WTC11 (cell line): ENCODE data around the gene SHISAL2A. TPM values are rescaled to one million over a fixed set of nuclear protein-coding genes. Genes with fewer than 3 reads are reported as not detected.
A peak's percentile ranks its signal among the peaks of the same experiment; 100 is the strongest.

Source experiments
- ATAC-seq: fragments of 200-7000 bp; cut with Tn5 transposase; 2 replicates; pipeline ENCODE4 v1.10.0; 2021; ENCODE audit warnings: mild to moderate bottlenecking, moderate library complexity
- CTCF ChIA-PET: fragments of 300-600 bp; sonication (Branson Sonifier 250); formaldehyde crosslinking; loops from one replicate; lab custom pipeline; 2021; ENCODE audit warnings: antibody characterized with exemption; lab: Charles Lee
- POLR2A ChIA-PET: fragments of 350-600 bp; sonication (Branson Sonifier 250); formaldehyde crosslinking; loops from one replicate; lab custom pipeline; 2021; ENCODE audit warnings: antibody characterized with exemption; lab: Charles Lee
- DNase-seq: peaks from one replicate; pipeline ENCODE4 v3.0.0; 2021; ENCODE audit warnings: low spot score
- H3K27ac Mint-ChIP-seq: 2 replicates; pipeline ENCODE4 v1.8.0; 2021; ENCODE audit warnings: mixed read lengths
- H3K27me3 Mint-ChIP-seq: 2 replicates; pipeline ENCODE4 v1.8.0; 2021; ENCODE audit warnings: low read depth, mild to moderate bottlenecking, moderate library complexity, mixed read lengths
- H3K36me3 Mint-ChIP-seq: 2 replicates; pipeline ENCODE4 v1.8.0; 2021; ENCODE audit warnings: mixed read lengths
- H3K4me1 Mint-ChIP-seq: 2 replicates; pipeline ENCODE4 v1.8.0; 2022; ENCODE audit warnings: mixed read lengths
- H3K4me3 Mint-ChIP-seq: 2 replicates; pipeline ENCODE4 v1.8.0; 2021; ENCODE audit warnings: mild to moderate bottlenecking, moderate library complexity, mixed read lengths
- H3K9me3 Mint-ChIP-seq: 2 replicates; pipeline ENCODE4 v1.8.0; 2021; ENCODE audit warnings: mixed read lengths
- CBFB ChIP-seq: sonication (generic); formaldehyde crosslinking; IDR thresholded peaks from 2 replicates; pipeline ENCODE4 v1.8.1; 2022; ENCODE audit warnings: mild to moderate bottlenecking, low read depth, missing genetic modification reagents
- CREB1 ChIP-seq: sonication (generic); formaldehyde crosslinking; IDR thresholded peaks from 2 replicates; pipeline ENCODE4 v1.8.0; 2023; ENCODE audit warnings: mild to moderate bottlenecking, missing genetic modification reagents
- CTCF ChIP-seq: fragments of 200-600 bp; IDR thresholded peaks from 2 replicates; pipeline ENCODE4 v1.8.0; 2022; ENCODE audit warnings: antibody characterized with exemption
- E2F5 ChIP-seq: sonication (generic); formaldehyde crosslinking; IDR thresholded peaks from 2 replicates; pipeline ENCODE4 v1.8.1; 2022; ENCODE audit warnings: mild to moderate bottlenecking, moderate library complexity, missing genetic modification reagents
- ELF4 ChIP-seq: sonication (generic); formaldehyde crosslinking; IDR thresholded peaks from 2 replicates; pipeline ENCODE4 v1.8.1; 2022; ENCODE audit warnings: low read depth, mild to moderate bottlenecking, moderate library complexity, missing genetic modification reagents
- FOXP1 ChIP-seq: sonication (generic); formaldehyde crosslinking; IDR thresholded peaks from 2 replicates; pipeline ENCODE4 v1.8.0; 2022; ENCODE audit warnings: missing genetic modification reagents, mild to moderate bottlenecking, moderate library complexity, borderline replicate concordance
- GTF2I ChIP-seq: fragments of 250-450 bp; sonication (Bioruptor Pico); conservative IDR thresholded peaks from 2 replicates; pipeline ENCODE4 v1.4.0; 2021; ENCODE audit warnings: mild to moderate bottlenecking
- NFATC4 ChIP-seq: fragments of 250-450 bp; sonication (Bioruptor Pico); IDR thresholded peaks from 2 replicates; pipeline ENCODE4 v1.9.0; 2021; ENCODE audit warnings: mild to moderate bottlenecking
- NR1H2 ChIP-seq: sonication (generic); formaldehyde crosslinking; IDR thresholded peaks from 2 replicates; pipeline ENCODE4 v1.9.0; 2021; ENCODE audit warnings: mild to moderate bottlenecking, moderate library complexity, missing genetic modification reagents
- NR2C2 ChIP-seq: sonication (generic); formaldehyde crosslinking; IDR thresholded peaks from 2 replicates; pipeline ENCODE4 v1.8.0; 2022; ENCODE audit warnings: mild to moderate bottlenecking, missing genetic modification reagents
- SOX15 ChIP-seq: fragments of 250-450 bp; sonication (Bioruptor Pico); IDR thresholded peaks from 2 replicates; pipeline ENCODE4 v1.9.0; 2021; ENCODE audit warnings: mild to moderate bottlenecking
- SP1 ChIP-seq: sonication (generic); formaldehyde crosslinking; conservative IDR thresholded peaks from 2 replicates; pipeline ENCODE4 v1.8.1; 2022; ENCODE audit warnings: missing genetic modification reagents
- TP53 ChIP-seq: sonication (generic); formaldehyde crosslinking; IDR thresholded peaks from 2 replicates; pipeline ENCODE4 v1.8.1; 2023; ENCODE audit warnings: mild to moderate bottlenecking, missing genetic modification reagents
- ZNF317 ChIP-seq: sonication (generic); formaldehyde crosslinking; IDR thresholded peaks from 2 replicates; pipeline ENCODE4 v1.8.1; 2023; ENCODE audit warnings: low read depth, mild to moderate bottlenecking, moderate library complexity, missing genetic modification reagents, borderline replicate concordance
- ZNF396 ChIP-seq: fragments of 250-450 bp; sonication (Bioruptor Pico); IDR thresholded peaks from 2 replicates; pipeline ENCODE4 v1.8.0; 2021; ENCODE audit warnings: mild to moderate bottlenecking, moderate library complexity, borderline replicate concordance
- ZNF416 ChIP-seq: fragments of 250-450 bp; sonication (Bioruptor Pico); IDR thresholded peaks from 2 replicates; pipeline ENCODE4 v1.9.0; 2021; ENCODE audit warnings: mild to moderate bottlenecking, inconsistent platforms
- ZNF423 ChIP-seq: fragments of 250-450 bp; sonication (Bioruptor Pico); IDR thresholded peaks from 2 replicates; pipeline ENCODE4 v2.1.2; 2022; ENCODE audit warnings: mild to moderate bottlenecking, moderate library complexity
- total RNA-seq: library from RNA; stranded (reverse); gene quantifications from 3 replicates; pipeline ENCODE4 v1.2.3, GENCODE V29; 2021
- TF ChIP-seq, protein P1 (sequence below): sonication (generic); formaldehyde crosslinking; IDR thresholded peaks from 2 replicates; pipeline ENCODE4 v1.8.1; 2023; ENCODE audit warnings: mild to moderate bottlenecking, missing genetic modification reagents, moderate library complexity
- TF ChIP-seq, protein P2 (sequence below): sonication (generic); formaldehyde crosslinking; IDR thresholded peaks from 2 replicates; pipeline ENCODE4 v1.8.1; 2023; ENCODE audit warnings: mild to moderate bottlenecking, moderate library complexity, missing genetic modification reagents
- TF ChIP-seq, protein P3 (sequence below): sonication (generic); formaldehyde crosslinking; IDR thresholded peaks from 2 replicates; pipeline ENCODE4 v1.8.1; 2022; ENCODE audit warnings: low read depth, mild to moderate bottlenecking, moderate library complexity, missing genetic modification reagents, borderline replicate concordance
- TF ChIP-seq, protein P4 (sequence below): fragments of 250-450 bp; sonication (Bioruptor Pico); IDR thresholded peaks from 2 replicates; pipeline ENCODE4 v1.9.0; 2021; ENCODE audit warnings: mild to moderate bottlenecking

The SHISAL2A gene
- total RNA-seq, 1 experiment from 2014 or later = 1.4 TPM

- TF ChIP-seq, protein P1, sequence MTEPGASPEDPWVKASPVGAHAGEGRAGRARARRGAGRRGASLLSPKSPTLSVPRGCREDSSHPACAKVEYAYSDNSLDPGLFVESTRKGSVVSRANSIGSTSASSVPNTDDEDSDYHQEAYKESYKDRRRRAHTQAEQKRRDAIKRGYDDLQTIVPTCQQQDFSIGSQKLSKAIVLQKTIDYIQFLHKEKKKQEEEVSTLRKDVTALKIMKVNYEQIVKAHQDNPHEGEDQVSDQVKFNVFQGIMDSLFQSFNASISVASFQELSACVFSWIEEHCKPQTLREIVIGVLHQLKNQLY (CRISPR knock-in tag) = no peak
Observed at GRCh38 chr1:52659356-52659755, 26.4 kb downstream of the SHISAL2A start (continued).

DNA sequence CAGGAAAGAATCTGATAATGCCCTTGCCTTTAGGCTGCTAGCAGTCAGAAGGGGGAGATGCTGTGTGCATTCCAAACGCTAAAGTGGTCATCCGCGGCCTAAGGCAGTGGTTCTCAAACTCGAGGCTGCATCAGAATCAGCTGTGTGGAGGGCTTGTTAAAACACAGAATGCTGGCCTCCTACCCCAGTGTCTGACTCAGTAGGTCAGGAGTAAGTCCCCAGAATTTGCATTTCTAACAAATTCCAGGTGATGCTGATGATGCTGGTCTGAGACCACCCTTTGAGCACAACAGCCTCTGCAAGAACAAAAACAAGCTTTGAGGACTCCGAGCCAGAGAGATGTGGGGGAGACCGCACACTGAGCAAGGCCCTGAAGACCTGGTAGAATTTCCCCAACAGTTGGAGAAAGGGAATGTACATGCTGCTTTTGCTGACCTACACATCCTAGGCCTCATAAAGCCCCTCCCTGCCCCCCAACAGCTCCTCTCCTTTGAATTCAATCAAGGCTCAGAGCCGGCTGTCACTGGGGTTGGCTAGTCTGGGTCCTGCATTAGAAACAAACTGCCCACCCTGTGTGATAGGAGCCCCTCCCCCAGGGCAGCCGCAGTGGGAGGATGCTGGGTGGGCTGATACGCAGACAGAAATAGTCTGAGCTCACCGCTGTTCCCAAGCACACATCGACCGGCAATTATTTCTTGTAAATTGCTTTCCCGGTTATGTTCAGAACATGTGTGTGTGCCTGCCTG is 27.1 kb downstream of the SHISAL2A start:
- H3K4me3 Mint-ChIP-seq = no peak overlapping the region
- H3K27ac Mint-ChIP-seq = peak overlapping the region; percentile 85
- DNase-seq (peak; percentile 28), ATAC-seq (peak; percentile 35)
- H3K9me3 Mint-ChIP-seq = no peaks in the 10 kb centered on the region
- peaks cover 42% of the 10 kb centered on the region for H3K4me1 Mint-ChIP-seq
- POLR2A ChIA-PET = interaction anchor here (0.6 to 1.0 kb wide), 3 partner anchors 43 to 256 kb away, joined by 3 read pairs; partner anchors contain the start of genes ORC1 and PRPF38A
- no peak for TF ChIP-seq ZNF317 (CRISPR knock-in tag)
- no peak for TF ChIP-seq NR2C2 (CRISPR knock-in tag)
- TF ChIP-seq, protein P2, sequence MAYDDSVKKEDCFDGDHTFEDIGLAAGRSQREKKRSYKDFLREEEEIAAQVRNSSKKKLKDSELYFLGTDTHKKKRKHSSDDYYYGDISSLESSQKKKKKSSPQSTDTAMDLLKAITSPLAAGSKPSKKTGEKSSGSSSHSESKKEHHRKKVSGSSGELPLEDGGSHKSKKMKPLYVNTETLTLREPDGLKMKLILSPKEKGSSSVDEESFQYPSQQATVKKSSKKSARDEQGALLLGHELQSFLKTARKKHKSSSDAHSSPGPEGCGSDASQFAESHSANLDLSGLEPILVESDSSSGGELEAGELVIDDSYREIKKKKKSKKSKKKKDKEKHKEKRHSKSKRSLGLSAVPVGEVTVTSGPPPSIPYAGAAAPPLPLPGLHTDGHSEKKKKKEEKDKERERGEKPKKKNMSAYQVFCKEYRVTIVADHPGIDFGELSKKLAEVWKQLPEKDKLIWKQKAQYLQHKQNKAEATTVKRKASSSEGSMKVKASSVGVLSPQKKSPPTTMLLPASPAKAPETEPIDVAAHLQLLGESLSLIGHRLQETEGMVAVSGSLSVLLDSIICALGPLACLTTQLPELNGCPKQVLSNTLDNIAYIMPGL (CRISPR knock-in tag) = no peak
- no peak for TF ChIP-seq ZNF396 (CRISPR knock-in tag)
- TF ChIP-seq TP53 (CRISPR knock-in tag) = no peak
- TF ChIP-seq ZNF416 (CRISPR knock-in tag) = no peak
- no peak for TF ChIP-seq ZNF423 (CRISPR knock-in tag)
- no peak for TF ChIP-seq CREB1 (CRISPR knock-in tag)
- TF ChIP-seq E2F5 (CRISPR knock-in tag) = no peak
- TF ChIP-seq SOX15 (CRISPR knock-in tag) = no peak
- TF ChIP-seq GTF2I (CRISPR knock-in tag) = no peak
- TF ChIP-seq NFATC4 = no peak
- no peak for TF ChIP-seq FOXP1 (CRISPR knock-in tag)
- TF ChIP-seq ELF4 (CRISPR knock-in tag) = no peak
- TF ChIP-seq, protein P3, sequence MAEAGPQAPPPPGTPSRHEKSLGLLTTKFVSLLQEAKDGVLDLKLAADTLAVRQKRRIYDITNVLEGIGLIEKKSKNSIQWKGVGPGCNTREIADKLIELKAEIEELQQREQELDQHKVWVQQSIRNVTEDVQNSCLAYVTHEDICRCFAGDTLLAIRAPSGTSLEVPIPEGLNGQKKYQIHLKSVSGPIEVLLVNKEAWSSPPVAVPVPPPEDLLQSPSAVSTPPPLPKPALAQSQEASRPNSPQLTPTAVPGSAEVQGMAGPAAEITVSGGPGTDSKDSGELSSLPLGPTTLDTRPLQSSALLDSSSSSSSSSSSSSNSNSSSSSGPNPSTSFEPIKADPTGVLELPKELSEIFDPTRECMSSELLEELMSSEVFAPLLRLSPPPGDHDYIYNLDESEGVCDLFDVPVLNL (CRISPR knock-in tag) = no peak
- no peaks in the 10 kb centered on the region for H3K27me3 Mint-ChIP-seq
- CTCF ChIA-PET = interaction anchor here (0.6 to 1.3 kb wide), 4 partner anchors 9 to 196 kb away, joined by 4 read pairs; no protein-coding TSS in a partner anchor
- H3K36me3 Mint-ChIP-seq = no peaks in the 10 kb centered on the region

DNA sequence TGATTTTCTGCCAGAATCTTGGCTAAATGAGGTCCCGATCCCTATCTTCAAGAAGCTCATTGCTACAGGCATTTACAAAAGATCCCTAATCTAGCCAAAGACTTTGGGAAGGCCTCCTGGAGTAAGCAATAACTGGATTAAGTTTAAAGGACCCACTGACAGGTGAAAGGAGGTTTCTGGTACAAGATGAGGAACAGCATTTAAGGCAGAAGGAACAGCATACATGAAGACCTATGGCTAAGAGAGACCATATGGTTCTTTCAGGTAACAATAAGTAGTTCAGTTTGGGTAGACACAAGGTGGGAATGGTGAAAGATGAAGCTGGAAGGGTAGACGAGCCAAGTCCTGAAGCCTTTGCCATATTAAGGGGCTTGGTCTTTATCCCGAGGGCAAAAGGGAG is 27.8 kb downstream of the SHISAL2A start:
- Mint-ChIP-seq H3K27me3 (no peaks in the 10 kb centered on the region), H3K9me3 (no peaks in the 10 kb centered on the region), H3K4me1 (peaks cover 47% of the 10 kb centered on the region), H3K36me3 (no peaks in the 10 kb centered on the region), H3K4me3 (no peak overlapping the region), H3K27ac (no peak overlapping the region)
- POLR2A ChIA-PET = interaction anchor here (1.0 kb wide), 1 partner anchor 256 kb away, joined by 3 read pairs; the partner anchor contains the start of genes ORC1 and PRPF38A
- DNase-seq = no peak
- ATAC-seq = no peak
- CTCF ChIA-PET = interaction anchor here (0.8 to 1.3 kb wide), 2 partner anchors 8 to 197 kb away, joined by 4 read pairs; no protein-coding TSS in a partner anchor
- TF ChIP-seq NR1H2 (CRISPR knock-in tag) (no peak), SP1 (CRISPR knock-in tag) (no peak), CTCF (no peak), CBFB (no peak)
- TF ChIP-seq, protein P4, sequence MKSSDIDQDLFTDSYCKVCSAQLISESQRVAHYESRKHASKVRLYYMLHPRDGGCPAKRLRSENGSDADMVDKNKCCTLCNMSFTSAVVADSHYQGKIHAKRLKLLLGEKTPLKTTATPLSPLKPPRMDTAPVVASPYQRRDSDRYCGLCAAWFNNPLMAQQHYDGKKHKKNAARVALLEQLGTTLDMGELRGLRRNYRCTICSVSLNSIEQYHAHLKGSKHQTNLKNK (CRISPR knock-in tag) = no peak
